Measurements from ENCODE around the gene ADRB2. TPM values are rescaled to one million over a fixed set of nuclear protein-coding genes. Genes with fewer than 3 reads are reported as not detected.

The ADRB2 gene
- total RNA-seq, 1 experiment from 2014 or later: 0.26 TPM

DNA sequence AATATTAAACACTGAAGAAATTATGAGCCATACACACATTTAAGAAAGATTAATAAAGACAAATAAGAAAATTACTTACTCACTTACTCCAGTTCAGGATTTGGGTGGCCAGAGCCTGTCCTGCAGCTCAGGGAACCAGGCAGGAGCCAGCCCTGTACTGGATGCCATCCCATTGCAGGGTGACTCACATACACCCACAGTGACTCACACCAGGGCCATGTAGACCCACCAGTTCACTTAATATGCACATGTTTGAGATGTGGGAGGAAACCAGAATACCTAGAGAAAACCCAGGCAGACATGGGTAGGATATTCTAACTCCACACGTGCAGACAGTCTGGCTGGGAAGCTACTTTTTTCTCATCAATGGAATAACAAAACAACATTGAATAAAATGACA lies 49.6 kb upstream of the ADRB2 start:
- Histone ChIP-seq H2BK15ac (ENCODE audit: low read depth, low read length) (no peak overlapping the region), H4K20me1 (ENCODE audit: control insufficient read depth, insufficient read depth, insufficient read length) (no peaks in the 10 kb centered on the region), H3K27me3 (ENCODE audit: insufficient read depth, low read length) (no peaks in the 10 kb centered on the region), H4K91ac (ENCODE audit: insufficient read length, low read depth, low read length) (no peak overlapping the region), H4K8ac (replicated peaks; ENCODE audit: insufficient read length, low read depth, low read length) (no peak overlapping the region), H2AFZ (ENCODE audit: low read length) (no peak overlapping the region), H3K18ac (ENCODE audit: insufficient read length, low read depth, low read length) (no peak overlapping the region), H4K5ac (ENCODE audit: insufficient read length, low read depth, low read length) (no peak overlapping the region), H3K23me2 (ENCODE audit: insufficient read length, low read depth, low read length, poor library complexity, severe bottlenecking) (no peaks in the 10 kb centered on the region), H3K56ac (ENCODE audit: insufficient read length, low read depth, low read length) (no peak overlapping the region), H3T11ph (ENCODE audit: low read length) (no peak overlapping the region), H3K27ac (ENCODE audit: insufficient read length, low read depth, low read length) (no peak overlapping the region), H2BK5ac (ENCODE audit: insufficient read length, low read length) (no peak overlapping the region), H3K79me1 (ENCODE audit: insufficient read depth, low read depth, low read length, poor library complexity, severe bottlenecking) (no peaks in the 10 kb centered on the region), H2BK20ac (ENCODE audit: low read depth, low read length, poor library complexity, severe bottlenecking) (no peak overlapping the region), H3K4me2 (ENCODE audit: insufficient read depth, insufficient read length, low read length) (no peak overlapping the region), H3K9ac (ENCODE audit: extremely low read depth, insufficient read length, low read length) (no peak overlapping the region), H2BK12ac (ENCODE audit: insufficient read length, low read depth, low read length) (no peak overlapping the region), H3K14ac (ENCODE audit: insufficient read depth, low read length) (no peak overlapping the region), H3K23ac (ENCODE audit: insufficient read length, low read depth, low read length) (no peak overlapping the region), H2AK5ac (ENCODE audit: insufficient read length, low read length) (no peak overlapping the region), H3K9me3 (ENCODE audit: control insufficient read depth, low read depth, low read length) (no peaks in the 10 kb centered on the region), H3K4me1 (ENCODE audit: insufficient read depth, low read length) (peaks cover 2% of the 10 kb centered on the region; the same call in 1 of the 2 replicates), H2BK120ac (ENCODE audit: low read depth, low read length, poor library complexity, severe bottlenecking) (no peak overlapping the region), H3K79me2 (ENCODE audit: insufficient read depth, low read length) (no peaks in the 10 kb centered on the region), H3K4ac (ENCODE audit: low read depth, low read length) (no peak overlapping the region)
- TF ChIP-seq, protein P1, sequence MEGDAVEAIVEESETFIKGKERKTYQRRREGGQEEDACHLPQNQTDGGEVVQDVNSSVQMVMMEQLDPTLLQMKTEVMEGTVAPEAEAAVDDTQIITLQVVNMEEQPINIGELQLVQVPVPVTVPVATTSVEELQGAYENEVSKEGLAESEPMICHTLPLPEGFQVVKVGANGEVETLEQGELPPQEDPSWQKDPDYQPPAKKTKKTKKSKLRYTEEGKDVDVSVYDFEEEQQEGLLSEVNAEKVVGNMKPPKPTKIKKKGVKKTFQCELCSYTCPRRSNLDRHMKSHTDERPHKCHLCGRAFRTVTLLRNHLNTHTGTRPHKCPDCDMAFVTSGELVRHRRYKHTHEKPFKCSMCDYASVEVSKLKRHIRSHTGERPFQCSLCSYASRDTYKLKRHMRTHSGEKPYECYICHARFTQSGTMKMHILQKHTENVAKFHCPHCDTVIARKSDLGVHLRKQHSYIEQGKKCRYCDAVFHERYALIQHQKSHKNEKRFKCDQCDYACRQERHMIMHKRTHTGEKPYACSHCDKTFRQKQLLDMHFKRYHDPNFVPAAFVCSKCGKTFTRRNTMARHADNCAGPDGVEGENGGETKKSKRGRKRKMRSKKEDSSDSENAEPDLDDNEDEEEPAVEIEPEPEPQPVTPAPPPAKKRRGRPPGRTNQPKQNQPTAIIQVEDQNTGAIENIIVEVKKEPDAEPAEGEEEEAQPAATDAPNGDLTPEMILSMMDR (conservative IDR thresholded peaks at IDR 0.05): no peak
- no peak for DNase-seq
- Mint-ChIP-seq H3K27ac (no peak overlapping the region), H3K4me1 (peaks cover 7 to 11% of the 10 kb centered on the region in 2 experiments), H3K36me3 (ENCODE audit: insufficient read depth in 1 of 3, low read depth in 3 of 3) (no peaks in the 10 kb centered on the region), H3K27me3 (ENCODE audit: low read depth) (no peaks in the 10 kb centered on the region), H3K9me3 (no peaks in the 10 kb centered on the region), H3K4me3 (no peak overlapping the region)
- WGBS (ENCODE audit: extremely low coverage, insufficient read length, low lambda C conversion rate): no CpG with 5 or more reads among the region's 1 CpG

All from H9 (cell line).